ENCODE data around the gene COL2A1. TPM values are rescaled to one million over a fixed set of nuclear protein-coding genes. Genes with fewer than 3 reads are reported as not detected.

COL2A1 gene
- total RNA-seq, 1 donor from 2014 or later = 69.1 TPM

GRCh38 chr12:48015129-48015528 is 10.9 kb upstream of the COL2A1 start:
- TF ChIP-seq EZH2 (IDR thresholded peaks at IDR 0.05) (no peak), EZH2phosphoT487 (IDR thresholded peaks at IDR 0.05) (no peak), CTCF (IDR thresholded peaks at IDR 0.05) (no peak)
- H3K36me3 ChIP-seq = no peaks in the 10 kb centered on the region
- DNase-seq (ENCODE audit: low spot score) = no peak
- no peaks in the 10 kb centered on the region for H3K79me2 ChIP-seq (ENCODE audit: low read depth)
- H3K9ac ChIP-seq = no peak overlapping the region
- no peaks in the 10 kb centered on the region for H4K20me1 ChIP-seq (ENCODE audit: low read depth)
- no peak overlapping the region for H3K27ac ChIP-seq
- Mint-ChIP-seq H3K36me3 (no peaks in the 10 kb centered on the region), H3K4me3 (no peak overlapping the region), H3K27ac (no peak overlapping the region), H3K4me1 (peaks cover 13% of the 10 kb centered on the region), H3K9me3 (no peaks in the 10 kb centered on the region), H3K27me3 (ENCODE audit: insufficient read depth, low read depth) (peaks cover 6% of the 10 kb centered on the region)
- H3K27me3 ChIP-seq = peaks cover 100% of the 10 kb centered on the region
- peaks cover 15% of the 10 kb centered on the region for H3K4me1 ChIP-seq
- H2AFZ ChIP-seq (replicated peaks) = no peak overlapping the region
- H3K4me3 ChIP-seq = no peak overlapping the region
- no peaks in the 10 kb centered on the region for H3K9me3 ChIP-seq (ENCODE audit: low read depth)
- H3K4me2 ChIP-seq = no peak overlapping the region
- no peaks in the 10 kb centered on the region for H3F3A ChIP-seq (ENCODE audit: low read depth)

GRCh38 chr12:48013287-48013686 is 9.0 kb upstream of the COL2A1 start:
- H3K36me3 Mint-ChIP-seq = no peaks in the 10 kb centered on the region
- Histone ChIP-seq H3K79me2 (ENCODE audit: low read depth) (no peaks in the 10 kb centered on the region), H3F3A (ENCODE audit: low read depth) (no peaks in the 10 kb centered on the region), H2AFZ (replicated peaks) (no peak overlapping the region), H3K27me3 (peaks cover 100% of the 10 kb centered on the region), H3K9ac (no peak overlapping the region), H4K20me1 (ENCODE audit: low read depth) (no peaks in the 10 kb centered on the region), H3K9me3 (ENCODE audit: low read depth) (no peaks in the 10 kb centered on the region), H3K4me1 (peaks cover 15% of the 10 kb centered on the region), H3K27ac (no peak overlapping the region), H3K4me3 (no peak overlapping the region), H3K36me3 (no peaks in the 10 kb centered on the region), H3K4me2 (no peak overlapping the region)
- DNase-seq (ENCODE audit: low spot score) = no peak
- no peak overlapping the region for H3K4me3 Mint-ChIP-seq
- H3K27me3 Mint-ChIP-seq (ENCODE audit: insufficient read depth, low read depth) = peaks cover 6% of the 10 kb centered on the region
- no peaks in the 10 kb centered on the region for H3K9me3 Mint-ChIP-seq
- TF ChIP-seq CTCF (IDR thresholded peaks at IDR 0.05) (no peak), EZH2 (IDR thresholded peaks at IDR 0.05) (no peak), EZH2phosphoT487 (IDR thresholded peaks at IDR 0.05) (no peak)
- H3K27ac Mint-ChIP-seq = no peak overlapping the region
- peaks cover 18% of the 10 kb centered on the region for H3K4me1 Mint-ChIP-seq

GRCh38 chr12:48012070-48012469 is 7.8 kb upstream of the COL2A1 start:
- Mint-ChIP-seq H3K4me1 (peaks cover 15% of the 10 kb centered on the region), H3K27me3 (ENCODE audit: insufficient read depth, low read depth) (peaks cover 6% of the 10 kb centered on the region), H3K4me3 (no peak overlapping the region), H3K36me3 (no peaks in the 10 kb centered on the region), H3K9me3 (no peaks in the 10 kb centered on the region), H3K27ac (no peak overlapping the region)
- DNase-seq (ENCODE audit: low spot score) = no peak
- no peaks in the 10 kb centered on the region for H3K79me2 ChIP-seq (ENCODE audit: low read depth)
- H3K27ac ChIP-seq = no peak overlapping the region
- peaks cover 100% of the 10 kb centered on the region for H3K27me3 ChIP-seq
- H2AFZ ChIP-seq (replicated peaks) = no peak overlapping the region
- no peaks in the 10 kb centered on the region for H3K9me3 ChIP-seq (ENCODE audit: low read depth)
- H3K9ac ChIP-seq = no peak overlapping the region
- TF ChIP-seq EZH2 (IDR thresholded peaks at IDR 0.05) (no peak), EZH2phosphoT487 (IDR thresholded peaks at IDR 0.05) (no peak), CTCF (IDR thresholded peaks at IDR 0.05) (no peak)
- H3K4me1 ChIP-seq = peaks cover 9% of the 10 kb centered on the region
- H3K4me3 ChIP-seq = no peak overlapping the region
- H4K20me1 ChIP-seq (ENCODE audit: low read depth) = no peaks in the 10 kb centered on the region
- H3F3A ChIP-seq (ENCODE audit: low read depth) = no peaks in the 10 kb centered on the region
- no peaks in the 10 kb centered on the region for H3K36me3 ChIP-seq
- no peak overlapping the region for H3K4me2 ChIP-seq

All from neural progenitor cell (in vitro differentiated cells).